HuH-7 (cell line): ENCODE measurements around the gene KITLG.
"Not testable (repeated sequence)": the region's sequence is repeated elsewhere in the genome, so short reads cannot be mapped to it uniquely, and the experiment has no call there.

ENCODE experiments used
- DNase-seq: peaks from one replicate; pipeline ENCODE4 v3.0.0; 2011; ENCODE audit warnings: low spot score

The KITLG gene

DNA sequence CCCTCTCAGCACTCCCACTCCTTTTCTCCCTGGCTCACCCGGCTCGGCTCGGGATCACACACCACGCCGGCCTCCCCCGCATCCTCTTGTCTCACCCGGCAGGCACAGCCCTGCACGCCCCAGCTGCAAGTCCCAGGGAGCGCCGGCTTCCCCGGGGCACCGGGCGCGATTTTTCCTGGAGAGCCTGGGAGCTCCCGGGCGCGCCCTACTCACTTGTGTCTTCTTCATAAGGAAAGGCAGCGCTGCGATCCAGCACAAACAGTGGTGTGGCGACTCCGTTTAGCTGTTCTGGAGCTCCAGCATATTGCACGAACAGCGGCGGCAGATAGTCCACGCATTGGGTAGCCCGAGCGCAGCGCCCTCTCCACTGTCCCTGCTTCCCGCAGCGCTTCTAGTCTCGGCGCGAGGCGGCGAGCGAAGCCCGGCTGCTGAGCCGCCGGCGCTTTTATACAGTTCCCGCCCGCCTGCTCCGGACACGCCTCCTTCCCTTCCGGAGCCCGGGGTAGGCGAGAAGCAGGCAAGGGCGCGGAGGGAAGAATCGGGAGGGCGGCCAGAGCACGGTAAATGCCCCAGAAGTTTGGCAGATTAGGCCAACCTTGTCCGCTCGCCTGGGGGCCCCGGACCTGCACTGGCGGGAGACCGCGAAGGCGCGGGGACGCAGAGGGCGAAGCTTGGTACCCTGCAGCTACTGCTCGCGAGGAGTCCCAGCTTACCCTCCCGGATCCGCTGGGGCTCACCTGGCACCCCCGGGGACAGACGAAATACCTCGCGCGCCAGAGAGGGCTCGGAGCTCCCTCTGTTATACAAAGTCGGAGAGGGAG, at the start of gene KITLG:
KITLG (minus strand) TSS at position 421 of the 821 bp plus-strand sequence; CDS start at position 228, 193 bp downstream.
- peak; percentile 89 for DNase-seq

GRCh38 chr12:88628856-88629509, 48.7 kb upstream of the KITLG start:
- no peak for DNase-seq

- not testable (repeated sequence) for DNase-seq
These were observed 47.8 kb upstream of the KITLG start for GRCh38 chr12:88628035-88628434.

DNA sequence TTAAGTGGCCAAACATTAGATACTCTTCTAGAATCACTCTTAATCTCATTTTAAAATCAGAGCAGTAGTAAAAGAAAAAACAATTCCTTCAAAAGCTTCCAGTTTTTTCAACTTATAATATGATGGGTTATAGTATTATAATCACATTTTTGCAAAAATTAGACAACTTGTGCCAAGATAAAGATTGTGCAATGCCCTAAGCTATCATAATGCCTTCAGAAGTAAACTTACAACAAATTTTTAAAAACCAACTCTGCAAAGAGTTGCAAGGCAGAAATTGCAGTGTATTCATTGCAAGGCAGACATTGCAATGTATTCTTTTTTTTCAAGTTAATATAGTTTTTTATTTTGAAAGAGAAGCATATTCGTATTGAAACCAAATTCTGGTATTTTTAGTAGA, 47.2 kb upstream of the KITLG start:
- DNase-seq, result no peak

GRCh38 chr12:88625356-88625755, 45.1 kb upstream of the KITLG start:
- no peak for DNase-seq

GRCh38 chr12:88624911-88625310, 44.6 kb upstream of the KITLG start:
- no peak for DNase-seq

GRCh38 chr12:88623777-88624548, 43.7 kb upstream of the KITLG start:
- DNase-seq, result no peak

GRCh38 chr12:88617352-88617751, 37.1 kb upstream of the KITLG start:
- no peak for DNase-seq

DNA sequence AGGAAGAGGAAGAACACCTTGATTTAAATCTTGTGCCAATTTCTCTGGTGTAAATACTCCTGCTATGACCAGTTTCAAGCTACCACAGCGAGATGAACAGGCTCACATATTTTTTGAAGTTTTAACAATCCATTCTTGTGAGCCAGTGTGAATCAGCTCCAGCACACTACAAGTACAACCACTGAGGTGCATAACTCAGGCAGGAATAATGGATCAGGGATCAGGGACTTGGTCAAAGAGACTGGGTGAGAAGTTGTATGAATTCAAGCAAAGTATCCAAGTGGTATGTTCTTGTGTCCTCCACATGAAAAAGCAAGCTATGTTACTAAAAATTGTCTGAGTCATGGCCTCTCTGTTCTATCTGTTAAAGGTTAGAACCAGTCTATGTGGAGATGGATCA, 35.2 kb upstream of the KITLG start:
- DNase-seq, result no peak

- DNase-seq, result no peak
These were observed 24.4 kb upstream of the KITLG start for GRCh38 chr12:88604646-88605045.

DNA sequence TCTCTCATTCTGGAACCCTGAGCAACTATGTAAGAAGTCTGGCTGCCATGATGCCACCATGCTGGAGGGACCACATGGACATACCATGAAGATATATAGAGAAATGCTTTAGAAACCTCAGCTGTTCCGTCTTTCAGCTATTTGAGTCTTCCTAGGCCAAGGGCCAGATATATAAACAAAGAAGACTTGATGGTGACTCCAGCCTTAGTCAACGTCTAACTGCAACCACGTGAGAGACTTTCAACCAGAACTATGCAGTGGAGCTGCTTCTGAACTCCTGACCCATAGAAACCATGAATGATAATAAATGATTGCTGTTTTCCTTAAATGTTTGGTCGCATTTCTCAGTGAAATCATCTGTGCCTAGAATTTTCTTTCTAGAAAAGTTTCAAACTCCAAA, 20.0 kb upstream of the KITLG start:
- no peak for DNase-seq

- DNase-seq, result no peak
These were observed 17.1 kb upstream of the KITLG start for GRCh38 chr12:88597365-88597764.

DNA sequence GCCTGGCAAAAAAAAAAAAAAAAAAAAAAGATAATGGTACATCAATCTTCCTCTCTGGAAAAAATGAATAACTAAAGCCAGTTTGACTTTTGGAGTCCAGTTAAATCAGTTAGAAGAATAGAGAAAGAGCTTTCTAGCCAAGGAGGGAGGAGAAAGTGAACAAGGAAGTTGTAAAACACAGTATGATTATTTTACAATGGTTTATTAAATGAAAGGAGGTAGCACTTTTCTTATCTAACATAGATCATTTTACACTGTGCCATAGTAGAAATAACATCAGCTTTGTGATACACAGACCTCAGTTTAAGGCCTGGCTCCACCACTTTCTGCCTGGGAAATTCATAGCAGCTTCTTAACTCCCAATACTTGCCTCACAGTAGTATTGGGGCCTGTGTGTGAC, 15.4 kb upstream of the KITLG start:
- DNase-seq, result no peak

- no peak for DNase-seq
These were observed 14.5 kb upstream of the KITLG start for GRCh38 chr12:88594780-88595179.

GRCh38 chr12:88591343-88591742, 11.1 kb upstream of the KITLG start:
- DNase-seq, result no peak

- no peak for DNase-seq
These were observed 10.6 kb upstream of the KITLG start for GRCh38 chr12:88590851-88591250.

- DNase-seq, result no peak
These were observed 4.8 kb upstream of the KITLG start for GRCh38 chr12:88585077-88585476.

DNA sequence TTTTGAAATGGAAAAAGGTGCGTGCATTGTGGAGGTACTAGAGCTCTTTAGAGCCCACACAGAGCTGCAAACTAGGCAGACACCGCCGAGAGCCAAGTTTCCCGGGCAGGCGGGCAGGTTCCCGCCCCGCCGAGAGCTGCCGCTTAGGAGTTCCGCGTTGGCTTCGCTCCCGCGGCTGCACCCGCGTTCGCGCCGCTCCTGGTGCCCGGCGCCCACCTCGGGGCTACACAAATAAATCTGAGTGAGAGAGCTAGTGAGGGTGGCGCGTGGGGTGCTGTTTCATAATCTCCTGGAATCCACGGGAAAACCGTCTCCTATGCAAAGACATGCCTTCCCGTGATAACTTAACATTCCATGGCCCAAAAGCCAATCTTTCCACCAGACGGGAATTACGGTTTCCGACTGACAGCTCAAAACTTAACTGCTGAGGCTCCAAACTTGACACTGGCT, 645 bp downstream of the KITLG start:
- DNase-seq, result no peak

- DNase-seq, result peak; percentile 69
These were observed 1.1 kb downstream of the KITLG start for GRCh38 chr12:88579161-88579517.

DNA sequence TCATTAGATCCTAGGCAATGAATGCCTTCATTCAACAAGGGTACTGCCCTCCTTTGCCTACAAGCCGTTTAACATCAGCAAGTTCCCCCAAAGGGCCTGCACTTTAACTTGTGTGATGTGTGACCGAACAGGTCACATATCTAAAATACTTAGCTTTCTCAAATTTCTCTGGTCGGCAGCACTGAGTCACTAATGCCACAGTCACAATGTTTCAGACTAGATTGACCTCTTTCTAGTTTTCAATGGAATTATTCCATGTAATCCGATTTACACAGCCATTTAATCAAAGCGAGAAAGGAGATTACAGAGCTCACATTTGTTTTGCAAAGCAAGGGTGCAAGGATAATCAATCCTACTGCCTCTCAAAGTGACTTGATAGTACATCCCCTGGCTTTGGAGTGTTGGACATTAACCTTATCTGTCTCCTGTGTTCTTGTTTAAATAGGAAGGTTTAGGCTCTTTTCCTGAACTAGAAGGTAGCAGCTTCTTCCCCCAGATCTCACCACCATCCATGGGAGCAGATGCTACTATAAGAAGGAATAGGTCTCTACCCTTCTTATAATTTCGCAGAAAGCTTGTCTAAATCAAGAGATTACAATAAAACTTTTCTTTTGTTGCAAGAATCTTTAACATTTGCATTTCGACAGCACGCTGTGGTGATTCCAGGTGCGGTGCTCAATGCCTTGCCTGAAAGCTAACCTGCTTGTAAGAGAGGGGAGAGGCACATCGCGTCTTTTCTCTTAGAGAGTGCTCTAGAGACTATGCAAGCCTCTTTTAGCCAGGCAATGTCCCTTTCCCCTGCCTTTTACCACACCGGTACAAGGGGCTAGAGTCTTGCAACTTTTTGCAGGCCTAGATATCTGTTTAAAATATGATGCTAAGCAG, 1.8 kb downstream of the KITLG start:
- peak; percentile 19 for DNase-seq

GRCh38 chr12:88577537-88577936, 2.7 kb downstream of the KITLG start:
- DNase-seq, result peak; percentile 34

GRCh38 chr12:88576866-88577265, 3.4 kb downstream of the KITLG start:
- DNase-seq, result no peak
